HepG2 (cell line): ENCODE measurements around the gene C10orf71. TPM values are rescaled to one million over a fixed set of nuclear protein-coding genes. Genes with fewer than 3 reads are reported as not detected.

Experiments
- ATF7 ChIP-seq, 2 experiments: fragments of 450-650 bp in 1 of 2; sonication (generic) in 1 of 2; formaldehyde crosslinking in 1 of 2; IDR thresholded peaks; 2 replicates each; pipeline versions ENCODE4 v1.4.0 to v1.6.1; 2016 to 2020; ENCODE audit warnings: antibody characterized with exemption in 1 of 2, mild to moderate bottlenecking in 1 of 2, missing genetic modification reagents in 1 of 2
- CREBL2 ChIP-seq: sonication (generic); formaldehyde crosslinking; IDR thresholded peaks from 2 replicates; pipeline ENCODE4 v1.8.1; 2023; ENCODE audit warnings: missing genetic modification reagents, mild to moderate bottlenecking, borderline replicate concordance
- GRHL1 ChIP-seq: sonication (generic); formaldehyde crosslinking; conservative IDR thresholded peaks from 2 replicates; pipeline ENCODE4 v1.8.0; 2022; ENCODE audit warnings: missing genetic modification reagents
- ZBTB39 ChIP-seq: sonication (generic); formaldehyde crosslinking; IDR thresholded peaks from 2 replicates; pipeline ENCODE4 v1.5.0; 2020; ENCODE audit warnings: missing genetic modification reagents
- ZNF232 ChIP-seq: sonication (generic); formaldehyde crosslinking; IDR thresholded peaks from 2 replicates; pipeline ENCODE4 v1.4.0; 2020; ENCODE audit warnings: missing genetic modification reagents, borderline replicate concordance
- ZNF432 ChIP-seq: sonication (generic); formaldehyde crosslinking; IDR thresholded peaks from 2 replicates; pipeline ENCODE4 v1.5.0; 2020; ENCODE audit warnings: missing genetic modification reagents, mild to moderate bottlenecking, borderline replicate concordance
- ZNF562 ChIP-seq: sonication (generic); formaldehyde crosslinking; IDR thresholded peaks from 2 replicates; pipeline ENCODE4 v1.8.0; 2022; ENCODE audit warnings: missing genetic modification reagents, borderline replicate concordance
- ZUFSP ChIP-seq: sonication (generic); formaldehyde crosslinking; IDR thresholded peaks from 2 replicates; pipeline ENCODE4 v1.9.0; 2021; ENCODE audit warnings: missing genetic modification reagents, mild to moderate bottlenecking, borderline replicate concordance
- polyA plus RNA-seq, 8 experiments: library from polyadenylated mRNA; depleted of rRNA in 3 of 8; stranded (reverse) in 7 of 8; unstranded in 1 of 8; fragments of >200 nt; fragmentation: Illumina TruSeq in 4 of 8; extraction: Trizol in 4 of 8; gene quantifications; 2 replicates each; pipeline versions ENCODE4 v1.2.1 to v1.2.3, GENCODE V29; 2011 to 2016; ENCODE audit warnings: low read depth in 4 of 8, missing spikeins in 1 of 8, mixed read lengths in 1 of 8; ENCODE audit not compliant: insufficient read depth in 1 of 8
- total RNA-seq, 5 experiments: library from RNA; depleted of rRNA; stranded (reverse); fragments of >200 nt; fragmentation: Illumina TruSeq; extraction: Trizol; gene quantifications; 2 replicates each; pipeline ENCODE4 v1.2.3, GENCODE V29; 2016; ENCODE audit warnings: low read depth in 1 of 5

The C10orf71 gene
- total and polyA plus RNA-seq, 2 of the 13 experiments (the other 11 are each of a cell fraction or from before 2014, with no cell fraction given), result not detected

- TF ChIP-seq ZBTB39 (CRISPR knock-in tag) (no peak), GRHL1 (CRISPR knock-in tag) (no peak), ZUFSP (no peak), ATF7 (IDR thresholded peaks at IDR 0.05) (no peak), ATF7 (CRISPR knock-in tag; IDR thresholded peaks at IDR 0.05) (no peak), ZNF232 (CRISPR knock-in tag) (no peak), ZNF562 (CRISPR knock-in tag) (no peak), ZNF432 (CRISPR knock-in tag) (no peak), CREBL2 (no peak)
Measured at GRCh38 chr10:49364747-49365146, 65.8 kb downstream of the C10orf71 start (continued).
